Activated CD8-positive, alpha-beta T cell treated with anti-CD3 and anti-CD28 coated beads for 36 hours (primary cell): ENCODE results near the gene RPL5. TPM values are rescaled to one million over a fixed set of nuclear protein-coding genes. Genes with fewer than 3 reads are reported as not detected.

Experiments
- ATAC-seq: fragments of 200-7000 bp; cut with Tn5 transposase; one replicate; pipeline ENCODE4 v1.10.0; 2021; ENCODE audit warnings: mild to moderate bottlenecking, moderate library complexity
- CTCF ChIA-PET: fragments of 350-600 bp; sonication (Branson Sonifier 250); formaldehyde crosslinking; loops from one replicate; lab custom pipeline; 2021; ENCODE audit warnings: antibody characterized with exemption; lab: Charles Lee
- POLR2A ChIA-PET: fragments of 350-600 bp; sonication (Branson Sonifier 250); formaldehyde crosslinking; loops from one replicate; lab custom pipeline; 2021; ENCODE audit warnings: antibody characterized with exemption; lab: Charles Lee
- DNase-seq: peaks from one replicate; pipeline ENCODE4 v3.0.0-alpha.2; 2020
- H3K27ac Mint-ChIP-seq: one replicate; pipeline ENCODE4 v1.8.0; 2021; ENCODE audit warnings: mild to moderate bottlenecking, mixed read lengths
- H3K27me3 Mint-ChIP-seq: one replicate; pipeline ENCODE4 v1.8.0; 2021; ENCODE audit warnings: mixed read lengths
- H3K36me3 Mint-ChIP-seq: one replicate; pipeline ENCODE4 v1.8.0; 2021; ENCODE audit warnings: low read depth, mixed read lengths
- H3K4me1 Mint-ChIP-seq: one replicate; pipeline ENCODE4 v1.8.0; 2021; ENCODE audit warnings: low read depth, mixed read lengths
- H3K4me3 Mint-ChIP-seq: one replicate; pipeline ENCODE4 v1.8.0; 2021; ENCODE audit warnings: mild to moderate bottlenecking, moderate library complexity, mixed read lengths
- H3K9me3 Mint-ChIP-seq: one replicate; pipeline ENCODE4 v1.8.0; 2021; ENCODE audit warnings: mixed read lengths
- intact Hi-C: fragments of 100-400 bp; cut with micrococcal nuclease; formaldehyde crosslinking; loops from one replicate; pipeline ENCODE4 v1.10.0; 2022
- total RNA-seq, 2 experiments: library from RNA; stranded (reverse); gene quantifications; one replicate each; pipeline ENCODE4 v1.2.3, GENCODE V29; 2021
- TF ChIP-seq, protein P1 (sequence below): fragments of 200-600 bp; IDR thresholded peaks from one replicate; pipeline ENCODE4 v1.8.0; 2022; ENCODE audit warnings: antibody characterized with exemption, mild to moderate bottlenecking

Gene RPL5
- total RNA-seq, 2 experiments from 2014 or later: 1,782 to 1,792 TPM

- CTCF ChIA-PET: interaction anchor here (0.6 to 9.2 kb wide), 64 partner anchors 9 to 227 kb away, joined by 3 to 193 read pairs (median 5); partner anchors contain the start of genes DIPK1A and RPL5
- Mint-ChIP-seq H3K36me3 (peaks cover 7% of the 10 kb centered on the region), H3K27ac (peak overlapping the region; percentile 61), H3K4me3 (peak overlapping the region; percentile 36), H3K9me3 (no peaks in the 10 kb centered on the region), H3K4me1 (peaks cover 17% of the 10 kb centered on the region), H3K27me3 (no peaks in the 10 kb centered on the region)
- intact Hi-C loops: loop anchor here (1.0 to 2.0 kb wide), 2 partner anchors 101 to 135 kb away; partner anchors contain the start of gene DIPK1A
- no peak for DNase-seq
- POLR2A ChIA-PET: interaction anchor here (0.6 to 2.0 kb wide), 4 partner anchors 10 to 134 kb away, joined by 3 to 16 read pairs (median 6); partner anchors contain the start of gene DIPK1A
- TF ChIP-seq, protein P1, sequence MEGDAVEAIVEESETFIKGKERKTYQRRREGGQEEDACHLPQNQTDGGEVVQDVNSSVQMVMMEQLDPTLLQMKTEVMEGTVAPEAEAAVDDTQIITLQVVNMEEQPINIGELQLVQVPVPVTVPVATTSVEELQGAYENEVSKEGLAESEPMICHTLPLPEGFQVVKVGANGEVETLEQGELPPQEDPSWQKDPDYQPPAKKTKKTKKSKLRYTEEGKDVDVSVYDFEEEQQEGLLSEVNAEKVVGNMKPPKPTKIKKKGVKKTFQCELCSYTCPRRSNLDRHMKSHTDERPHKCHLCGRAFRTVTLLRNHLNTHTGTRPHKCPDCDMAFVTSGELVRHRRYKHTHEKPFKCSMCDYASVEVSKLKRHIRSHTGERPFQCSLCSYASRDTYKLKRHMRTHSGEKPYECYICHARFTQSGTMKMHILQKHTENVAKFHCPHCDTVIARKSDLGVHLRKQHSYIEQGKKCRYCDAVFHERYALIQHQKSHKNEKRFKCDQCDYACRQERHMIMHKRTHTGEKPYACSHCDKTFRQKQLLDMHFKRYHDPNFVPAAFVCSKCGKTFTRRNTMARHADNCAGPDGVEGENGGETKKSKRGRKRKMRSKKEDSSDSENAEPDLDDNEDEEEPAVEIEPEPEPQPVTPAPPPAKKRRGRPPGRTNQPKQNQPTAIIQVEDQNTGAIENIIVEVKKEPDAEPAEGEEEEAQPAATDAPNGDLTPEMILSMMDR: no peak
- ATAC-seq: no peak
Measured at GRCh38 chr1:92859400-92860039, 27.7 kb downstream of the RPL5 start.

DNA sequence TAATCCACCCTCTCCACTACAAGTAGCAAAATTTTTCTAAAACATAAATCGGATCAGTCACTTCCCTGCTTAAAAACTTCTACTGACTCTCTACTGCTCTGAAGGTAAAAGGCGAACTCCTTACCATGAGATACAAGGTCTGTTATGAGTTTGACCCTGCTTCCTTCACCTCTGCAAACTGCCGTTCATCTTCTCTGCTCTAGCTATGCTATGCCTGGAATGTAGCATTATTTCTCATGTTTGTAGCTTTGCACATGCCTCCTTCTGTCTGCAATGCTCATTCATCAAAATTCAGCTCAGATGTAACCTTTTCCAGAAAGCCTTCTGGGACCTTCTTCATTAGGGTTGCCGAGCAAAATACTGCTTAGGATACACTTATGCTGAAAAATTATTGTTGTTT, 30.8 kb downstream of the RPL5 start:
- TF ChIP-seq, protein P1: no peak
- H3K9me3 Mint-ChIP-seq: no peaks in the 10 kb centered on the region
- CTCF ChIA-PET: interaction anchor here (1.0 to 5.3 kb wide), 5 partner anchors 12 to 200 kb away, joined by 3 to 42 read pairs (median 3); partner anchors contain the start of gene RPL5
- no peak overlapping the region for H3K4me3 Mint-ChIP-seq
- peaks cover 17% of the 10 kb centered on the region for H3K4me1 Mint-ChIP-seq
- H3K27ac Mint-ChIP-seq: no peak overlapping the region
- H3K36me3 Mint-ChIP-seq: peaks cover 3% of the 10 kb centered on the region
- no peak for DNase-seq
- intact Hi-C loops: no loop called here
- no peak for ATAC-seq
- POLR2A ChIA-PET: interaction anchor here (1.1 kb wide), 1 partner anchor 100 kb away, joined by 4 read pairs; no protein-coding TSS in a partner anchor
- no peaks in the 10 kb centered on the region for H3K27me3 Mint-ChIP-seq

GRCh38 chr1:92864131-92864530, 32.3 kb downstream of the RPL5 start:
- intact Hi-C loops: no loop called here
- Mint-ChIP-seq H3K9me3 (no peaks in the 10 kb centered on the region), H3K36me3 (peaks cover 3% of the 10 kb centered on the region), H3K27me3 (no peaks in the 10 kb centered on the region), H3K27ac (no peak overlapping the region), H3K4me3 (no peak overlapping the region), H3K4me1 (peaks cover 9% of the 10 kb centered on the region)
- ATAC-seq (no peak), DNase-seq (no peak)
- POLR2A ChIA-PET: no interaction called here
- CTCF ChIA-PET: interaction anchor here (1.5 to 5.3 kb wide), 2 partner anchors 96 to 130 kb away, joined by 7 to 42 read pairs; partner anchors contain the start of gene DIPK1A
- TF ChIP-seq, protein P1: no peak

- Mint-ChIP-seq H3K4me3 (no peak overlapping the region), H3K4me1 (peaks cover 15% of the 10 kb centered on the region), H3K27ac (no peak overlapping the region), H3K9me3 (peaks cover 7% of the 10 kb centered on the region), H3K27me3 (no peaks in the 10 kb centered on the region), H3K36me3 (peaks cover 22% of the 10 kb centered on the region)
- CTCF ChIA-PET: interaction anchor here (2.0 to 4.8 kb wide), 2 partner anchors 12 to 89 kb away, joined by 7 to 40 read pairs; no protein-coding TSS in a partner anchor
- POLR2A ChIA-PET: no interaction called here
- intact Hi-C loops: no loop called here
- DNase-seq (no peak), ATAC-seq (no peak)
- TF ChIP-seq, protein P1: no peak
Measured at GRCh38 chr1:92870591-92870990, 38.8 kb downstream of the RPL5 start.

GRCh38 chr1:92872719-92873118, 40.9 kb downstream of the RPL5 start:
- TF ChIP-seq, protein P1: no peak
- H3K27me3 Mint-ChIP-seq: no peaks in the 10 kb centered on the region
- peaks cover 7% of the 10 kb centered on the region for H3K9me3 Mint-ChIP-seq
- ChIA-PET CTCF (interaction anchor here (1.0 to 2.2 kb wide), 3 partner anchors 9 to 121 kb away, joined by 3 to 6 read pairs (median 4); no protein-coding TSS in a partner anchor), POLR2A (no interaction called here)
- intact Hi-C loops: no loop called here
- no peak overlapping the region for H3K4me3 Mint-ChIP-seq
- peaks cover 19% of the 10 kb centered on the region for H3K36me3 Mint-ChIP-seq
- peaks cover 21% of the 10 kb centered on the region for H3K4me1 Mint-ChIP-seq
- H3K27ac Mint-ChIP-seq: no peak overlapping the region
- no peak for ATAC-seq
- DNase-seq: no peak
